Measurements from ENCODE around the gene FOXC1.

The FOXC1 gene

DNA sequence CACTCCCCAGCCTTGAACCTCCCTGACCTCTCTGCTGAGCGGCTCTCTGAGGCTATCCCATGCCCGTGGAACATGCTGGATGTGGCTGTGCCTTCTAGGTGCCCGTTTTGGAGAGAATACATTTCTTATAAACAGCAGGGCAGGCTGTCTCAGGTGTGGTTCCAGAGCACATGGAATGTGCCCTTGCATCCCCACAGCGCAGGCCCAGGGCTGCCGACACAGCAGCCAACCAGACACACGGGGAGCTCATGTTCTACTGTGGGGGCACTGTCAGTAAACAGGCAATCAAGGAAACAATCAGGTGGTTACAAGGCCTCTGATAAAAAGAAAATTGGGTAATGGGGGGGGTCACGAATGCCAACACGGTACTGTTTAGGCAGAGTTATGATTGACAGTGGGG lies 30.8 kb downstream of the FOXC1 start:
- Histone ChIP-seq H3K36me3 (ENCODE audit: control insufficient read depth, low read length) (no peaks in the 10 kb centered on the region), H4K20me1 (ENCODE audit: control insufficient read depth, insufficient read depth, low read depth, low read length) (no peaks in the 10 kb centered on the region), H3K9me3 (ENCODE audit: control insufficient read depth, insufficient read depth, low read length) (no peaks in the 10 kb centered on the region), H3K27ac (ENCODE audit: low read depth, low read length) (no peak overlapping the region), H3F3A (ENCODE audit: control insufficient read depth, insufficient read depth) (no peaks in the 10 kb centered on the region), H3K27me3 (ENCODE audit: control insufficient read depth, low read length) (no peaks in the 10 kb centered on the region), H3K4me2 (ENCODE audit: low read length) (no peak overlapping the region), H3K79me2 (ENCODE audit: control insufficient read depth, low read length) (no peaks in the 10 kb centered on the region), H3K9me2 (replicated peaks; ENCODE audit: control insufficient read depth, low read length) (no peaks in the 10 kb centered on the region), H3K4me3 (ENCODE audit: low read length) (no peak overlapping the region), H3K4me1 (ENCODE audit: control insufficient read depth, low read length) (no peaks in the 10 kb centered on the region)
- TF ChIP-seq EZH2phosphoT487 (IDR thresholded peaks at IDR 0.05; ENCODE audit: borderline replicate concordance, low read length) = no peak
- TF ChIP-seq, protein P1, sequence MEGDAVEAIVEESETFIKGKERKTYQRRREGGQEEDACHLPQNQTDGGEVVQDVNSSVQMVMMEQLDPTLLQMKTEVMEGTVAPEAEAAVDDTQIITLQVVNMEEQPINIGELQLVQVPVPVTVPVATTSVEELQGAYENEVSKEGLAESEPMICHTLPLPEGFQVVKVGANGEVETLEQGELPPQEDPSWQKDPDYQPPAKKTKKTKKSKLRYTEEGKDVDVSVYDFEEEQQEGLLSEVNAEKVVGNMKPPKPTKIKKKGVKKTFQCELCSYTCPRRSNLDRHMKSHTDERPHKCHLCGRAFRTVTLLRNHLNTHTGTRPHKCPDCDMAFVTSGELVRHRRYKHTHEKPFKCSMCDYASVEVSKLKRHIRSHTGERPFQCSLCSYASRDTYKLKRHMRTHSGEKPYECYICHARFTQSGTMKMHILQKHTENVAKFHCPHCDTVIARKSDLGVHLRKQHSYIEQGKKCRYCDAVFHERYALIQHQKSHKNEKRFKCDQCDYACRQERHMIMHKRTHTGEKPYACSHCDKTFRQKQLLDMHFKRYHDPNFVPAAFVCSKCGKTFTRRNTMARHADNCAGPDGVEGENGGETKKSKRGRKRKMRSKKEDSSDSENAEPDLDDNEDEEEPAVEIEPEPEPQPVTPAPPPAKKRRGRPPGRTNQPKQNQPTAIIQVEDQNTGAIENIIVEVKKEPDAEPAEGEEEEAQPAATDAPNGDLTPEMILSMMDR (IDR thresholded peaks at IDR 0.05; ENCODE audit: low read depth, low read length, poor library complexity, severe bottlenecking) = no peak

DNA sequence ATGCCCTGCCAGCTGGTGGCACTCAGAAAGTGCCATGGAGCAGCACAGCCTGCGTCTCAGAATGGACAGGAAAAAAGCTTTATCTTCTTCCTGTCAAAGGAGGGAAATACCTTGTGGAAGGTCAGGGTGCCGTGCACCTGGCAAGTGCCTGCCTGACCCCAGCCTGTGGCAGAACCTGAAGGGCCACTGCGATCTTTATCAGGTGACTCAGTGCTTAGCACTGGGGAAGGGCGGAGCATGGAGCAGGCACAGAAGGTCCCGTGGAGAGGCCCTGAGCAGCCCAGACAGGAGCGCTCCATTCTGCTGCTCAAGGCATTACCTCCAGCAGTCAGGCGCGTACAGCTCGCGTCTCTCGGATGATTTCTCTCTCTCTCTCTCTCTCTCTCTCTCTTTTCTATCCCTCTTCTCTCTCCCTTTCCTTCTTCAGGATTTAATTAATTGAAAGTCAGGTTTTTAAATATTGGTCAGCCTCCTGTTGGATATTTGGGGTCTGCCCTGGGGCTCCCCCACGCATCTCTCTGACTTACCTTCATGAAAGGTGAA lies 31.7 kb downstream of the FOXC1 start:
- Histone ChIP-seq H3K4me2 (ENCODE audit: low read length) (no peak overlapping the region), H4K20me1 (ENCODE audit: control insufficient read depth, insufficient read depth, low read depth, low read length) (no peaks in the 10 kb centered on the region), H3K9me3 (ENCODE audit: control insufficient read depth, insufficient read depth, low read length) (no peaks in the 10 kb centered on the region), H3K27ac (ENCODE audit: low read depth, low read length) (no peak overlapping the region), H3K27me3 (ENCODE audit: control insufficient read depth, low read length) (no peaks in the 10 kb centered on the region), H3K36me3 (ENCODE audit: control insufficient read depth, low read length) (no peaks in the 10 kb centered on the region), H3K9me2 (replicated peaks; ENCODE audit: control insufficient read depth, low read length) (no peaks in the 10 kb centered on the region), H3F3A (ENCODE audit: control insufficient read depth, insufficient read depth) (no peaks in the 10 kb centered on the region), H3K4me3 (ENCODE audit: low read length) (no peak overlapping the region), H3K4me1 (ENCODE audit: control insufficient read depth, low read length) (no peaks in the 10 kb centered on the region), H3K79me2 (ENCODE audit: control insufficient read depth, low read length) (no peaks in the 10 kb centered on the region)
- TF ChIP-seq, protein P1 (IDR thresholded peaks at IDR 0.05; ENCODE audit: low read depth, low read length, poor library complexity, severe bottlenecking) = no peak
- TF ChIP-seq EZH2phosphoT487 (IDR thresholded peaks at IDR 0.05; ENCODE audit: borderline replicate concordance, low read length) = no peak

DNA sequence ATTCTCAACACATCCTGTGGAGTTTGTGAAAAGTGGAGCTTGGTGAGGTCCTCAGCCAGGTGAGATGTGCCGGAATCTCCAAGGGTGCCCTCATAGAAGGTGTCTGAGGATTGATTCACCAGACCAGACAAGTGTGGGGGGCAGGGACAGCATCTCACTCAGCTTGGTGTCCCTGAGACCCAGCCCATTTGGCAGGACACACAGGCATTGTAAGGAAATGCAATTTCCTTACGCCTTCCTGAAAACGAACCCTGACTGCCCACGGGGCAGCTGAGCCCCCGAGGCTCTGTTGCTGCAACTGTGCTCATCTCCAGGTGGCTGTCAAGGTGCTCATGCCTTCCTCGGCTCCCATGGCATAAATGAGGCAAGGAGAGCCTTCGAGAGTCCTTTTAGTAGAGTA lies 33.4 kb downstream of the FOXC1 start:
- Histone ChIP-seq H3K4me3 (ENCODE audit: low read length) (no peak overlapping the region), H3K4me1 (ENCODE audit: control insufficient read depth, low read length) (no peaks in the 10 kb centered on the region), H3K9me3 (ENCODE audit: control insufficient read depth, insufficient read depth, low read length) (no peaks in the 10 kb centered on the region), H4K20me1 (ENCODE audit: control insufficient read depth, insufficient read depth, low read depth, low read length) (no peaks in the 10 kb centered on the region), H3K4me2 (ENCODE audit: low read length) (no peak overlapping the region), H3K79me2 (ENCODE audit: control insufficient read depth, low read length) (no peaks in the 10 kb centered on the region), H3K36me3 (ENCODE audit: control insufficient read depth, low read length) (no peaks in the 10 kb centered on the region), H3K27ac (ENCODE audit: low read depth, low read length) (no peak overlapping the region), H3K27me3 (ENCODE audit: control insufficient read depth, low read length) (no peaks in the 10 kb centered on the region), H3F3A (ENCODE audit: control insufficient read depth, insufficient read depth) (no peaks in the 10 kb centered on the region), H3K9me2 (replicated peaks; ENCODE audit: control insufficient read depth, low read length) (no peaks in the 10 kb centered on the region)
- no peak for TF ChIP-seq EZH2phosphoT487 (IDR thresholded peaks at IDR 0.05; ENCODE audit: borderline replicate concordance, low read length)
- TF ChIP-seq, protein P1 (IDR thresholded peaks at IDR 0.05; ENCODE audit: low read depth, low read length, poor library complexity, severe bottlenecking) = no peak
